AML-193 (cell line): ENCODE results near the gene PRKCH.
A peak's percentile ranks its signal among the peaks of the same experiment; 100 is the strongest.
"Not testable (repeated sequence)": the region's sequence is repeated elsewhere in the genome, so short reads cannot be mapped to it uniquely, and the experiment has no call there.

ENCODE experiments used
- DNase-seq, 2 experiments: peaks; one replicate each; lab custom pipeline; 2025; lab: John Stamatoyannopoulos, UW

Gene PRKCH

DNA sequence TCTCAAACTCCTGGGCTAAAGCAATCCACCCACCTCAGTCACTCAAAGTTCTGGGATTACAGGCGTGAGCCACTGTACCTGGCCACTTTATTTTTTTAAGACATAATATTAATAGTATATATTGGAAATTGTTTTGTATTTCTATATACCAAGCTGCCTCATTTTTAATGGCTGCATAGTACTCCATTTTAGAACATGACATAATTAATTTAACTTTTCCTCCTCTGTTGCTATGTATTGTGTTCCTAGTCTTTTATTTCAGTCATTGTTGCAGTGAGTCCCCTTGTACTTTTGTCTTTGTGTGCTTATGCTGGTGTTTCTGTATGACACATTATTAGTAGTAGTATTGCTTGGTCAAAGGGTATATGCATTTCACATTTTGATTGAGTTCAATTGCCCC is 138.7 kb downstream of the PRKCH start:
- DNase-seq = no peak

DNA sequence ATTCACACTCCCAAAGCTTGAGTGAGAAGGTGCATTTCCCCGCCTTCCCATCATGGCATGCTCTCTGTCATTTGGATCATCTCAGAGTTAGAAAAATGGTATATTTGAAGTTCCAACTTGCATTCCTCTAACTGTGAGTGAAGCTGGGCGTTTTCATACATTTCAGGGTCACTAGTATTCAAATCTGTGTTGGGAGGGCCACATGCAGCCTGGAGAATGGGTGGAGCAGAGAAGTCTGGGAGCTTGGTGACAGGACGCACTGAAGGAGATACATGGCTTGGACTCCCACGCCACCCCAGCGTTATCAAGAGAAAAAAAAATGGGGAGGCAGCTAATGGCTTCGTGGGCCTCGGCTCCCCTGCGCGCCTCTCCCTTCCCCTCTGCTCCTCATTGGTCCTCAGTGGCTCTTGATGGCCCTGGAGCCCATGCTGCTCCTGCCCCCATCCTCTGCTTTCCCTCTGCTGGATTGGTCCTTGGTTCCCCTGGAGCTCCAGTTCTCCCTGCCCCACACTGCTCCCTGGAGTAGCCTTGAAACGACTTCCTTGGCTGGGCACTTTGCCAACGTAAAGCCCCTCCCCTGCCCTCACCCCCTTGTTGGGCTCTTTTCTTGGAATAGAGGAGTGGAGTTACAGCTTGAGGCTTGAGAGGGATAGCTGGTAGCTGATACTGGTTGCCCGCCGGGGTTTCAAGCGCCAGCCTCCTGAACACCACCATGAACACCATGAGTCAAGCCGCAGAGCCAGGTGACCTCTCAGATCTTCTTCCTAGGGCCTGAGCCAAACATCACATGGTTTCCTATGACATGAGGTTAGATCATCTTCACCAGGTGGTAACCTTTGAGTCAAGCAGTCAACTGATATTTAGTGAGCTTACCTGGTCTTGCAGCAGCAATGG is 139.6 kb downstream of the PRKCH start:
- no peak for DNase-seq

DNA sequence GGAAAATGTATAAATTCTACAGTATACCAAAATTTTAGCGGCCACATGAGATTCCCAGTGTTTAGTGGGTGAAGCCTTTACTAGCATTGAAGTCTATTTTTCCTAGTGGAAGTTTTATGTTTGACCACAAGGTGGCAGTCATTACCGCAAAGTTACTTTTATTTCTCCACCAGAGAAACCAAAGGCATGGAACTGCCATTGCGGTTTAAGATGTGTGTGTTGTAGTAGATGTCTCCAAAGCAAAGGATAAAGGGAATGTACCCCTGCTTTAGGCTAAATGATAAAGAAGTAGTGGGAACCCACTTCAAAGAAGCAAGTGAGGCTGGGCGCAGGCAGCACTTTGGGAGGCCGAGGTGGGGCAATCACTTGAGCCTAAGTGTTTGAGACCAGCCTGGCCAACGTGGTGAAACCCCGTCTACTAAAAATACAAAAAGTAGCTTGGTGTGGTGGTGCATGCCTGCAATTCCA is 140.5 kb downstream of the PRKCH start:
- DNase-seq = peak; percentile 62 to 69

DNA sequence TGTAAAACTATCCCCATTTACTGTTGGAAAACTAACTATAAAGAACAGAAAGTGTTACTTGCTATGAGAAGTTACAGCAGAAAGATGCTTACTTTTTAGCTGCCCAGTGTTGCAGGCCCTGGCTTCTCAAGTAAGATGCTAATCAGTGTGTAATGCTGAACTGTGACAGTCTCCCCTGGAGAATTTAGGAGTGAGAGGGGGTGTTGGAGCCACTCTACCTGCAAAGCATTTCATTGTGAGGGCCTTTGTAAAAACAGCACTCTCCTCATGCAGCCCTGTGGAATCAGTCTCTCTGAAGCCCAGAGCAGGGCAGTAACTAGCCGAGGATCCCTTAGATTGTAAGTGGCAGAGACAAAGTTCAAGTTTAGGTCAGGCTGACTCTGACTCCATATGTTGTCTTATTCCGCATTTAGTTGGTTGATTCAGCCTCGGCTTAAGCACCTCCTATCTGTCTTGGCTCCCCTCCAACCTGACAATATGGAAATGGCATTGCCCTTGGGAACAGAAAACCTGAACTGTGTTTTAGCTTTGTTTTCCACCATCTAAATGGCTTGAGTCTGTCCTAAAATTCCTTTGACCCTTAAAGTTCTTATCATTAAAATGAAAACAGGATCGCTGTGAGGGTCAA is 141.3 kb downstream of the PRKCH start:
- DNase-seq = no peak

DNA sequence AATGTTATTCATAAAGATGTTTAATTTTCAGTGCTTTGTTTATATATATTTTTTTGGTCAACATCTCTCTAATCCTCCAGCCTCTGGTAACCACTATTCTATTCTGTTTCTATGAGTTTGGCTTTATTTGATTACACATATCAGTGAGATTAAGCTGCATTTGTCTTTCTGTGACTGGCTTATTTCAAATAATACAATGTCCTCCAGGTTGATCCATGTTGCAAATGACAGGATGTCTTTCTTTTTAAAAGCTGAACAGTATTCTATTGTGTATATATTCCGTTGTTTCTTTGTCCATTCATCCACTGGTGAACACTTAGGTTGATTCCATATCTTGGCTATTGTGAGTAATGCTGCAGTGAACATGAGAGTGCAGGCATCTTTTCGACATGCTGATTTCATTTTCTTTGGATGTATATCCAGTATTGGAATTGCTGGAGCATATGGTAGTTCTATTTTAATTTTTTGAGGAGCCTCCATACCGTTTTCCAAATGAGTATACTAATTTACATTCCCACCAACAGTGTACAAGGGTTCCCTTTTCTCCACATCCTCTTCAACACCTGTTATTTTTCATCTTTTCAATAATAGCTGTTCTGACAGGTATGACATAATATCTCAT is 142.4 kb downstream of the PRKCH start:
- no peak for DNase-seq

DNA sequence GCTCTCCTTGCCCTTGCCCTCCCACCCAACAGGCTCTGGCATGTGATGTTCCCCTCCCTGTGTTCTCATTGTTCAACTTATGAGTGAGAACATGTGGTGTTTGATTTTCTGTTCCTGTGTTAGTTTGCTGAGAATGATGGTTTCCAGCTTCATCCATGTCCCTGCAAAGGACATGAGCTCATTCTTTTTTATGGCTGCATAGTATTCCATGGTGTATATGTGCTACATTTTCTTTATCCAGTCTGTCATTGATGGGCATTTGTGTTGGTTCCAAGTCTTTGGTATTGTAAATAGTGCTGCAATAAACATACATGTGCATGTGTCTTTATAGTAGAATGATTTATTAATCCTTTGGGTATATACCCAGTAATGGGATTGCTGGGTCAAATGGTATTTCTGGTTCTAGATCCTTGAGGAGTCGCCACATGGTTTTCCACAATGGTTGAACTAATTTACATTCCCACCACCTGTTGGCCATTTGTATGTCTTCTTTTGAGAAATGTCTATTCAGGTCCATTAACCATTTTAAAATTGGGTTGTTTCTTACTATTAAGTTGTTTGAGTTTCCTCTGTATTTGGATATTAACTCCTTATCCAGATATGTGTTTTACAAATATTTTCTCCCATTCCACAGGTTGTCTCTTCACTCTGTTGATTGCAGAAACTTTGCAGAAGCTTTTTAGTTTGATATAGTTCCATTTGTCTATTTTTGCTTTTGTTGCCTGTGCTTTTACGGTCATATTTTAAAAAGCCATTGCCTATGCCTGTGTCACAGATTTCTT is 143.4 kb downstream of the PRKCH start:
- DNase-seq = not testable (repeated sequence)

DNA sequence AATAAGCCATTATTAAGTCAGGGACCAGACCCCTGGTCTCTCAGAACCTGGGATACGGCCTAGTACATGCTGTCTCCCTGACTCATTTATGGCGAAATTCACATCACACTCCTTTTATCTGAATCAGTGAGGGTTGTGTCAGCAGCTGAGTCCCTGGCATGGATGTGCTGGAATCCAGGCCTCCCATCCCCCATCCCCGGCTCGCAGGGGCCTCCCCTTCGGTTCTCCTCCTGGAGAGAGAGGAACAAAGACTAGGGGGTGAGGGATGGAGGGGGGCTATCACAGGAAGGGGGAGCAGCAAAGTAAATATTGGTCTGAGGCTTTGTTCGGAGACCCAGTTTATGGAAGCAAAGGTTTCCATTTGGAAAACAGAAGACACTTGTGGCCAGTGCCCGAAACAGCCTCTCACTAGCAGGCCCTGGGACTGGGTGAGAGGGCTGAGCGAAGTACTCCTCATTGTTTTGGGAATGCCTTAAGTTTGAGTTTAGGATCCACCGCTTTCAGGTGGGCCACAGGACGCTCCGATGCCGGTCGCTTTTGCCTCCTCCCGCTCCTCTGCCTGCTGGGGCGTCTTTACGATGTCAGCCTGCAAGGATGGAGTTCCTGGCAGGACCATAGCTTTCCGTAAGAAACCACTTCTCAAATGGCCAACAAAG is 145.0 kb downstream of the PRKCH start:
- DNase-seq = no peak

DNA sequence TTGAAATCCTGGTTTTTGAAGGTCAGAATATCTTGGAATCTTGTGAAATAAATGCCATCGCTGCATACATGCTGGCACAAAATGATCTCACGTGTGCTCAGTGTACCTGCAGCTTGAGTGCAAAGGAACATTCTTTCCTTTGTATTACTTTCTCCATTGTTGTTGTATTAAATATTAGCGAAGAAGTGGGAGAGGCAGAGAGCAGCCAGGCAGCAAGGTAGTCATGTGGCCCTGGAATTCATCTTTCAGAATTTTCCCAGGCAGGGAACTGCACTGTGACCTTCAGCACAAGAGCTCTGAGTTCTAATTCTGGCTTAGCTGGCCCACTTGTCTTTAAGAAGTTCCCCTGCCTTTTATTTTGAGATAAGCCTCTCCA is 145.5 kb downstream of the PRKCH start:
- no peak for DNase-seq

DNA sequence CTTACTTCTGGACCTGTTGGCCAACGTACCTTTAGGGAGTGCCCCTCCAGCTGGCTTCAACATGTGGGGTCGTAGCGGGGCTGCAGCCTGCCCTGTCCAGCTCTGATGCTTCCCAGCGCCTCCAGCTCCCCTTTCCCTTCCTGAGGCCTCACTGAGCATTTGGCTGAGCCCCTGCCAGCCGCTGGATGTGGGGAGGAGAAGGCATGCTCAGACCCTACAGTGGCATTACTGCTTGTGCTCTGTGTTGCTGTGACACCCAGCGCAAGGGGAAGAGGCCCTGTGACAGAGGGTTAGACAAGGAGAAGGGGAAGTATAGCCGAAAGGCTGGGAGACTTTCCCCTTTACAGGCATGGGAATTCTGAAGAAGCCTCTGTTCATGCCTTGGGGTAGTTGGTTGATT is 145.9 kb downstream of the PRKCH start:
- no peak for DNase-seq

DNA sequence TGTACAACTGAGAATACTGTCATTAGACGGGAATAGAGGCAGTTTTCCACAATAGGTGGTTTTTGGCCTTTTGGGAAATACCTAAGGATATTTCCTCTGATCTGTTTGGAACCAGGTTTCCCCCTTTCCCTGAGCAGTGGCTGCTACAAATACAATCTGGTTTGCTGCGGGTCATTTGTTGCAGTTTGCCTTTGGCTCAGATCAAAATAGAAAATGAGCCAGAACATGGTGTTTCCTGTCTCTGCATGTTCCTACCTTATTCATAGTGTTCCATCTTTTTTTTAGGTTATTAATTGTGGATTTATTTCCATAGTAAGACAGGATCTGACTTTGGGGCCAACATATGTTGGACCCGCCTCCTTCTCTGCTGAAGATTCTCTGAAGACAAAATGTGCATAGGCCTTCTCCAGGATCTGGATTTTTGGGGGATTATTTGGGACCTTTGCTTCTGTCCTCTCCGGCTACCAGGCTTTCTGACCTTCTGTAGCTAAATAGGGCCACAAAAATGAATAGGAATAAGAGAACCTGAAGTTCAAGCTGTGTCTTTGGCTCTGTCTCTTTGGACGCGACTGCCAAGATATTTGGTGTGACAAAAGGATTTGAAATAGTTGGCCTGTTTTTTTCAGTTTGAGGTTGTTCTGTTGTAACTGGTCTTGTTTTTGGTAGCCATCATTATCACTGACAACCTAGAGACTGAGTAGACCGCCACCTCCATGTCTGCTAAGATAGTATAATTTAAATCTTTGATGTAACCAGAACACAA is 146.9 kb downstream of the PRKCH start:
- DNase-seq = no peak

DNA sequence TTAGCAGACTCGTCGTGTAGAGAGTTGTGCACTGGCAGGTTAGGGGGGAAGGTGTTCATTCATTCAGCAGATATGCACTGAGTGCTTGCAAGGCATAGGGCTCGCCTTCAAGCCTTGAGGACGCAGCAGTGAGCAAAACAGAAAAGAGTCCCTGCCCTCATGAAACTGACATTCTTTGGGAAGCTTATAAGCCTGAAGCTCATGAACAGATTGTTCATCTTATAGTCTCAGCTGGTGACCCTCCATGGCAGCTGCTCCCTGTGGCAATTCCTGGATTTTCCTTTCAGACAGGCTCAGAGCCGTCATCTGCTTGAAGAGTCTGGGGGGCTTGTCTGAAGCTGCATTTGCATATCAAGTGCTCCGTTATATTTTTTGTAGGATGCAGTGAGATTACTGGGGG is 148.4 kb downstream of the PRKCH start:
- no peak for DNase-seq

DNA sequence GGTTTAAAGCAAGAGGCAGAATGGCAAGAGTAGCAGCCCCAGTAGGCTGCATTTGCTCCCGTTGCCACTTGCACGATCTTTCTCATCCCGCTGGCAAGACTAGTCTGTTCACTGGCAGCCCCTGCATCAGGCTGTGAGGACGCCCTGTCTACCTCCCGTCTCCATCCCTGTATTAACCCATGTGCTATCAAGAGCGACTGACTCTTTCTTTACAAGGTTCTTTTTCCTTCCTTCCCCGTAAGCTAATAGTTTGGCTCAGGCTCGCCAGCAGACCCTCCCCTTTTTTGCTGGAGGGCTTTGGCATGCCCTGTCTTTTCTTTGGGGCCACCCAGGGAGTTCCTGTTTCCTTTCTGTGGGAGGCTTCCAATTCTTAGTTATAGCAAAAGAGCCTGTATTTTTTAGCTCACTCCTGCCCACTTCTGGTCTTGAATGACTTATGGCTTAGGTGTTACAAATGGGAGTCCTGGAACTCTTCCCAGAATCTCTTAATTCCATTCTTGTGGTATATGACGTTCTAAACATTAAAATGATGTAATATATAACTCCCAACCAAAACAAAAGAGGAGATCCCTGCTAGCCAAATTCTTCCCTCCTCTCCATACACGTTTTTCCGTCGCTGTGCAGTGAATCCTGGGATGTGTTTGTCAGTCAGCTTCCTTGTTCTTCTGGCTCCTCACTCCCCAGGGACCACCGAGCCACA is 149.0 kb downstream of the PRKCH start:
- DNase-seq = peak in 1 of 2 experiments; percentile 7

DNA sequence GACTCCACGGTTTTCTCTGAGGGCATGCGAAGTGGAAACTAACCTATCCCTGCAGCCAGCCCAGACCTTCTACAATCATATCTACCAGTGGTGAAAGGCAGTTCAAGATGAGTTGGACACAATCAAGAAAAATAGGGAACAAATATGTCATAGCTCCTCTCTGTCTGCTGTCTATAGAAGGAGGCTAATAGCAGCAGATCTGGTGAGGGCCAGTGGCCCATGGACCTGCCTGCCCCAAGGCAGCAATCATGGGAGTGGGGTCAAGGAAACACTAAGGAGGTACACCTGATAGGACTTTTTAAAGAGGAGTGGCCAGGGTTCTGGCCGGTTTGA is 149.5 kb downstream of the PRKCH start:
- DNase-seq = no peak

DNA sequence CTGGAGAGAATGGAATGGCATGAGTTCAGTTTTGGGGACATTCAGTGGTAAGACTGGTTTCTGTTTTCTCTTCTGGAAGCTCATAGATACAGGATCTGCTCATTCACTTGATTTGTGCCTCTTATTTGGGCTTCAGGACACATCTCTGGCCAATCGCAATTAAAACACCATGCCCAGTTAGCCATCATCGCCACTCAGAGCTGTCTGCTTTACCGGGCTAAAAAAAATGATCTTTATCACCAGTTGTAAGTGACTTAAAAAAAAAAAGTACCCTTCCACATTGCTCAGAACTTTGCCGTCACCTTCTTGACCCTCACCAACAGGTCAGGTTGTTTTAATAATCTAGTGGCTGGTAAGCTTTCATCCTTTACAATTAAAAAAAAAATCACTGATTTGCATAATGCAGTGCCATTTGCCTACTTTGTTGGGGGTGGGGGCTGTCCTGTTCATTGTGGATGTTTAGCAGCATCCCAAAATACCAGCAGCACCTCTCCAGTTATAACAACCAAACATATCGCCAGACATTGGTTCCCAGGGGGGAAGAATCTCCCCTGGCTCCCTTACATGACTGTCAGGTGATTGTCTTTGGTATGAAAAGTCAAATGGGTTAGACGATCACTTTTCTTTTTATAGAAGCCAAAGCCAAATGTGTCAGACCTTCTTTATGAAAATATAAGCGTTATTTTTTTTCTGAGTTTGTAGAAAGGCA is 150.1 kb downstream of the PRKCH start:
- no peak for DNase-seq

DNA sequence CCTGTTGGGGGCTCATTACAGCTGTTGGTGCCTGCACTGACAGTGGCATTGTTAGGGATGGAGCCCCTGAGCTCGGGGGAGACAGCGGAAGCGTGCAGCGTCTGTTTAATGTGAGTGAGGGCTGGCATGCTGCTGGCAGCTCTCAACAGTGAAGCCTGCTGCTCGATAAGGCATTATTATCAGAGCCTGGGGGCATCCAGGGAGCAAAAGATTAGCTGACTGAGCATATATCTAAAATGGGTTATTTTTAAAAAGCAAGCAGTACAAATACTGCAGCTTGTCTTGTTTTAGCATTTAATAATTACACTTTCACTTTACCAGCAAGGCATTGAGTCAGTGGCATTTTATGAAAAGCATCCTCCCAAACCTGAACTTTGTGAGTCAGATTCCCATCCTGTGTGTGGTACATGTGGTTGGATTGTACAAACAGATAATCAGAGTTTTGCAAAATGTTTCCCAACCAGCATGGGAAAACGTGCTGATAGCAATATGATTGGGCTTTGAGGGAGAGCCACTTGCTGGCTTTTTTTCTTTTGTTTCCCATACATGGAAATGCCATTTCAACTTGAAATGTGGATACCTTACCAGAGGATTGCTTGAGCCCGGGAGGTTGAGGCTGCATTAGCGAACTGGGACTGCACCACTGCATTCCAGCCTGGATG is 150.8 kb downstream of the PRKCH start:
- peak in 1 of 2 experiments; percentile 41 for DNase-seq

DNA sequence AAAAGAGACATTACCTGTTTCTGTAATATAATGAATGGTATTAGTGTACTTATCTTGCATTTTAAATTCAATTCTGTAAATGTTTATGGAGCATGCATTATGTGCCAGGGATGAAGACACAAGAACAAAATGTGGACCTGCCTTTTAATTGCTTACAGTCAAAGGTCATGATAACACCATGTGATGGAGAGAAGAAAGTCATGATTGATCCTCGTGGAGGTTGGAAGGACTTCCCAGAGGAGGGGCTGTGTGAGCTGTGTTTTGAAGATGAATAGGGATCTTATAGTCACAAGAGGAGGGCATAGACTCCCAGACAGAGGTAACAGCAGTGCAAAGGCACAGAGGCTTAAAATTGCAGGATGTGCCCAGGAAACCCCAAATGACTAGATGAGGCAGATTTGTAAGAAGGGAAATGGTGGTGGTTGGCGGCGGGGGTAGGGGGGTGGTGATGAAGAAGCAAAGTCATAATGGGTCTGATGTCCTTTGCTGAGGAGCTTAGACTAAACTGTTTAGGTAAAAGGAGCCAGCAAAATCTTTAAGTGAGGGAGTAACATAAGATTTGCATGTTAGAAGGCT is 151.5 kb downstream of the PRKCH start:
- no peak for DNase-seq

DNA sequence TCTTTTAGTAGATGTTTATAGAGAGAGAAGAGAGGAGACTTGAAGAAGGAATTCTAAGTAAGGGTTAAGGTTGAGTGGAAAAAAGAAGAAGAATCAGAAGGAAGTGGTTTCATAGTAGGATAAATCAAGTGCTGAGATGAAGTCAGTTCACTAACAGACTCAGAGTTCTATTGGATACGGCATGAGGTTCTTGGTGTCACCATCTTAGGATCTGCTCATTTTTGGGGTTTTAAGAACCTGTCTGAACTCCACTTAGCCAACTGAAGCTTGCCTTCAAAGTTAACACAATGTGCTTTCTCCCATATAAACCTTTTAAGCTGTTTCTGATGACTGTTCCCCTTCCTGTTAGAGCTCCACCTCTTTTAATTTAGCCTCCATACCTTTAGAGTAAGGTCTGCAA is 152.6 kb downstream of the PRKCH start:
- DNase-seq = peak; percentile 10 to 15

DNA sequence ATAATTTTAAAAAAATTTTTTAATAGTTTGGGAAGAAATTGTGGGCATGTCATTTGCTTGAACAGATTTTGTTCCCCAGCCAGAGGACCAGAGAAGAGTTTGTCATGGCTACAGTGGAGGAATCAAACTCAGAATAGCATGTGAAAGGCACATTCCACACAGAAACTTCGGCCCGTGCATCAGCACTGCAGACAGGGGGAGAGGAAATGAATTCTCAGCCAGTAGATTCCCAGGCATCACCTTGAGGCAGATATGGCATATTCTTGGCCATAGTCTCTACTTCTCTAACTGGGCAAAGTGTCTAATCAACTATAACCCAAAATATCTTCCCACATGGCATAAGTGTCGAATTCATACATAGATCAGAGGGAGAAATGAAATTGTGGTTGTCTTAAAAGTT is 153.3 kb downstream of the PRKCH start:
- no peak for DNase-seq

DNA sequence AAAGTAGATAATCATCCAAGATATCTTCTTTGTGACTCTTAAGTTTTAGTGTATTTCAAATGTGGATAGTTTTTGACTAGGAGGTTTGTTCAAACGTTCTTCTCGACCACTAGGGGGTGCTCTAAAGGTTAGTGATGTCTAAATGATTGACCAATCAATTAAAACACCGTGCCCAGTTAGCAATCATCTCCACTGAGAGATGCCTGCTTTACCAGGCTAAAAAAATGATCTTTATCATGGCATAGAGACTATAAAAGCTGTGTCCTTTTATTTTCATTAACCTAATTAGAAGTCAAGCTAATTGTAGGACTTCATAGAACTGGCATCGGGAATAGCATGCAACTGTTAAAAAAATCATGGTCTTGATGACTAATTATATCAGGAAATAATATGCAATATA is 153.9 kb downstream of the PRKCH start:
- DNase-seq = peak; percentile 77 to 80
